Pancreas (tissue), 10 donors: ENCODE measurements around the gene LIX1. TPM values are rescaled to one million over a fixed set of nuclear protein-coding genes. Genes with fewer than 3 reads are reported as not detected.

Experiments used
- ATAC-seq, 4 donors: fragments of 200-7000 bp; cut with Tn5 transposase; one replicate each; pipeline versions ENCODE4 v1.8.0 to v1.9.1; 2020; ENCODE audit warnings: mild to moderate bottlenecking in 4 of 4, moderate library complexity in 4 of 4
- DNase-seq, 6 donors: peaks; one replicate each; pipeline ENCODE4 v3.0.0-alpha.2; 2020
- FAIRE-seq: peaks from 2 replicates; lab custom pipeline; 2012; peaks lifted over from hg19 to GRCh38; lab: Jason Lieb, UNC
- H3K27ac ChIP-seq, 4 donors: fragments of 200-600 bp; sonication (generic); 1 replicate in 3 of 4; 2 replicates in 1 of 4; pipeline versions ENCODE4 v1.5.0 to v1.8.0; 2020
- H3K27me3 ChIP-seq, 4 donors: fragments of 200-600 bp; one replicate each; pipeline ENCODE4 v1.8.0; 2021
- H3K36me3 ChIP-seq, 3 donors: fragments of 200-600 bp; sonication (generic) in 1 of 3; one replicate each; pipeline versions ENCODE4 v1.5.0 to v1.8.0; 2020 to 2021
- H3K4me1 ChIP-seq, 3 donors: fragments of 200-600 bp; one replicate each; pipeline ENCODE4 v1.8.0; 2021
- H3K4me3 ChIP-seq, 4 donors: fragments of 200-600 bp; sonication (generic) in 2 of 4; one replicate each; pipeline versions ENCODE4 v1.5.0 to v1.8.0; 2020 to 2021
- H3K9me3 ChIP-seq, 4 donors: fragments of 200-600 bp; one replicate each; pipeline ENCODE4 v1.8.0; 2021
- CTCF ChIP-seq, 4 donors: fragments of 200-600 bp; sonication (generic) in 3 of 4; IDR thresholded peaks; one replicate each; pipeline versions ENCODE4 v1.5.0 to v1.8.0; 2021; ENCODE audit warnings: antibody characterized with exemption in 4 of 4
- WGBS, 2 donors: extraction: QIAGEN DNeasy Blood & Tissue Kit; methylation state at CpG; one replicate each; pipeline ENCODE4 v1.1.7; 2013; 5-methylcytosine and 5-hydroxymethylcytosine counted together
- intact Hi-C, 3 donors: fragments of 100-400 bp; cut with DNase I; formaldehyde crosslinking; loops; one replicate each; pipeline versions ENCODE4 v1.11.1 to v1.14.2; 2022
- polyA plus RNA-seq, 2 donors: library from polyadenylated mRNA; stranded (reverse); fragments of 200-250 nt; gene quantifications; one replicate each; pipeline ENCODE4 v1.2.3, GENCODE V29; 2013
- total RNA-seq, 6 donors: library from RNA; stranded (reverse); fragmentation: NEBNext Ultra II Directional in 4 of 6; extraction: Animal tissue kit (Norgen Biotek cat#: 25700) in 4 of 6; gene quantifications; one replicate each; pipeline versions ENCODE4 v1.2.1 to v1.2.4, GENCODE V29; 2021 to 2023
- donor health status: healthy with polysubstance abuse.
- donor health status: DM: no; HTN: no; CAD: no; lungs with moderate emphysema.
- donor health status: DM: no; HTN: no; CAD: no.
- donor health status: control.
- donor health status: control.
- donor health status: Bipolar disorder and iron deficiency.
- donor health status: DM: yes; HTN: yes; CAD: no.
- donor health status: DM: no; HTN: no; CAD: no.
- donor health status: DM: no; HTN: no; CAD: no.
- donor health status: DM: yes; HTN: yes; CAD: no.

LIX1 gene
- total and polyA plus RNA-seq, 8 donors, result 0.08 to 0.12 TPM; not detected in 6

- H3K27ac ChIP-seq, result no peak overlapping the region
- H3K9me3 ChIP-seq, result no peaks in the 10 kb centered on the region
- no peak for ATAC-seq
- H3K27me3 ChIP-seq, result no peaks in the 10 kb centered on the region
- DNase-seq, result no peak
- no peaks in the 10 kb centered on the region for H3K4me1 ChIP-seq
- H3K36me3 ChIP-seq, result no peaks in the 10 kb centered on the region
- intact Hi-C loops, result no loop called here
- TF ChIP-seq CTCF (IDR thresholded peaks at IDR 0.05), result no peak
- WGBS, 2 donors, result 70 to 80% methylated on average over 5 of the region's 5 CpGs
- no peak for FAIRE-seq
- no peak overlapping the region for H3K4me3 ChIP-seq
Measured at GRCh38 chr5:97121848-97122247, 20.6 kb downstream of the LIX1 start.

- FAIRE-seq, result no peak
- no peak for TF ChIP-seq CTCF (IDR thresholded peaks at IDR 0.05)
- intact Hi-C loops, result no loop called here
- no peak for DNase-seq
- ATAC-seq, result no peak
- Histone ChIP-seq H3K27ac (no peak overlapping the region), H3K27me3 (no peaks in the 10 kb centered on the region), H3K4me1 (no peaks in the 10 kb centered on the region), H3K9me3 (no peaks in the 10 kb centered on the region), H3K36me3 (no peaks in the 10 kb centered on the region), H3K4me3 (no peak overlapping the region)
- 48 to 63% methylated on average over 2 of the region's 2 CpGs for WGBS, 2 donors
Measured at GRCh38 chr5:97120195-97120594, 22.2 kb downstream of the LIX1 start.

- TF ChIP-seq CTCF (IDR thresholded peaks at IDR 0.05), result no peak
- DNase-seq, result no peak
- no peak for ATAC-seq
- Histone ChIP-seq H3K36me3 (no peaks in the 10 kb centered on the region), H3K27ac (no peak overlapping the region), H3K27me3 (no peaks in the 10 kb centered on the region), H3K4me1 (no peaks in the 10 kb centered on the region), H3K9me3 (no peaks in the 10 kb centered on the region), H3K4me3 (no peak overlapping the region)
- 83 to 94% methylated on average over 2 of the region's 2 CpGs for WGBS, 2 donors
- intact Hi-C loops, result no loop called here
- FAIRE-seq, result no peak
Measured at GRCh38 chr5:97119007-97119390, 23.4 kb downstream of the LIX1 start.

GRCh38 chr5:97118261-97119006 is 24.0 kb downstream of the LIX1 start:
- no peak overlapping the region for H3K4me3 ChIP-seq
- no peaks in the 10 kb centered on the region for H3K36me3 ChIP-seq
- no peak for TF ChIP-seq CTCF (IDR thresholded peaks at IDR 0.05)
- no peaks in the 10 kb centered on the region for H3K9me3 ChIP-seq
- FAIRE-seq (no peak), ATAC-seq (no peak), DNase-seq (no peak)
- WGBS, 2 donors, result 70 to 74% methylated on average over 2 of the region's 2 CpGs
- no peaks in the 10 kb centered on the region for H3K4me1 ChIP-seq
- H3K27me3 ChIP-seq, result no peaks in the 10 kb centered on the region
- H3K27ac ChIP-seq, result no peak overlapping the region
- intact Hi-C loops, result no loop called here

GRCh38 chr5:97115932-97116331 is 26.5 kb downstream of the LIX1 start:
- no peak for FAIRE-seq
- 78 to 84% methylated on average over 9 of the region's 9 CpGs for WGBS, 2 donors
- Histone ChIP-seq H3K36me3 (no peaks in the 10 kb centered on the region), H3K27me3 (no peaks in the 10 kb centered on the region), H3K27ac (no peak overlapping the region), H3K4me1 (no peaks in the 10 kb centered on the region), H3K9me3 (no peaks in the 10 kb centered on the region), H3K4me3 (no peak overlapping the region)
- ATAC-seq, result no peak
- intact Hi-C loops, result no loop called here
- no peak for DNase-seq
- TF ChIP-seq CTCF (IDR thresholded peaks at IDR 0.05), result no peak
